ENCODE results near the gene DPF3. TPM values are rescaled to one million over a fixed set of nuclear protein-coding genes. Genes with fewer than 3 reads are reported as not detected.

Gene DPF3
- total RNA-seq, 4 donors from 2014 or later, result 0.39 to 3.4 (median 1.6) TPM

- Histone ChIP-seq H3K4me1 (no peaks in the 10 kb centered on the region), H3K4me3 (no peak overlapping the region), H3K9me3 (no peaks in the 10 kb centered on the region), H3K27me3 (no peaks in the 10 kb centered on the region), H3K36me3 (no peaks in the 10 kb centered on the region), H3K27ac (no peak overlapping the region)
- no peak for DNase-seq (ENCODE audit: low spot score in 2 of 2)
- 91% methylated on average over 8 of the region's 8 CpGs for WGBS
- TF ChIP-seq CTCF (IDR thresholded peaks at IDR 0.05) (no peak), POLR2A (IDR thresholded peaks at IDR 0.05) (no peak), POLR2AphosphoS5 (IDR thresholded peaks at IDR 0.05) (no peak), EP300 (IDR thresholded peaks at IDR 0.05) (no peak)
These were observed 240.9 kb downstream of the DPF3 start for GRCh38 chr14:72653026-72653425.

- WGBS, result 74% methylated on average over 4 of the region's 4 CpGs
- TF ChIP-seq POLR2AphosphoS5 (IDR thresholded peaks at IDR 0.05) (no peak), CTCF (IDR thresholded peaks at IDR 0.05) (no peak), EP300 (IDR thresholded peaks at IDR 0.05) (no peak), POLR2A (IDR thresholded peaks at IDR 0.05) (no peak)
- DNase-seq (ENCODE audit: low spot score in 2 of 2), result no peak
These were observed 241.7 kb downstream of the DPF3 start for GRCh38 chr14:72652179-72652578.

GRCh38 chr14:72651714-72652113 is 242.2 kb downstream of the DPF3 start:
- Histone ChIP-seq H3K27ac (no peak overlapping the region), H3K4me1 (no peaks in the 10 kb centered on the region), H3K4me3 (no peak overlapping the region), H3K27me3 (no peaks in the 10 kb centered on the region), H3K9me3 (no peaks in the 10 kb centered on the region), H3K36me3 (no peaks in the 10 kb centered on the region)
- WGBS, result 78% methylated on average over 5 of the region's 5 CpGs
- TF ChIP-seq POLR2AphosphoS5 (IDR thresholded peaks at IDR 0.05) (no peak), EP300 (IDR thresholded peaks at IDR 0.05) (no peak), POLR2A (IDR thresholded peaks at IDR 0.05) (no peak)
- DNase-seq (ENCODE audit: low spot score in 2 of 2), result no peak

More at GRCh38 chr14:72652179-72652578, 241.7 kb downstream of the DPF3 start:
- Histone ChIP-seq H3K36me3 (no peaks in the 10 kb centered on the region), H3K4me1 (no peaks in the 10 kb centered on the region), H3K9me3 (no peaks in the 10 kb centered on the region), H3K4me3 (no peak overlapping the region), H3K27me3 (no peaks in the 10 kb centered on the region), H3K27ac (no peak overlapping the region)

- no peaks in the 10 kb centered on the region for H3K9me3 ChIP-seq
- H3K4me1 ChIP-seq, result no peaks in the 10 kb centered on the region
- no peaks in the 10 kb centered on the region for H3K27me3 ChIP-seq
- no peaks in the 10 kb centered on the region for H3K36me3 ChIP-seq
- H3K4me3 ChIP-seq, result no peak overlapping the region
- TF ChIP-seq POLR2AphosphoS5 (IDR thresholded peaks at IDR 0.05) (no peak), EP300 (IDR thresholded peaks at IDR 0.05) (no peak), POLR2A (IDR thresholded peaks at IDR 0.05) (no peak), CTCF (IDR thresholded peaks at IDR 0.05) (no peak)
- DNase-seq (ENCODE audit: low spot score in 2 of 2), result no peak
- no peak overlapping the region for H3K27ac ChIP-seq
- 15% methylated on average over 5 of the region's 6 CpGs for WGBS
These were observed 242.8 kb downstream of the DPF3 start for GRCh38 chr14:72651081-72651480.

- no peak for DNase-seq (ENCODE audit: low spot score in 2 of 2)
- no peaks in the 10 kb centered on the region for H3K4me1 ChIP-seq
- H3K4me3 ChIP-seq, result no peak overlapping the region
- H3K27ac ChIP-seq, result no peak overlapping the region
- no peak for TF ChIP-seq POLR2AphosphoS5 (IDR thresholded peaks at IDR 0.05)
- TF ChIP-seq POLR2A (IDR thresholded peaks at IDR 0.05), result no peak
- TF ChIP-seq CTCF (IDR thresholded peaks at IDR 0.05), result no peak
- TF ChIP-seq EP300 (IDR thresholded peaks at IDR 0.05), result no peak
- WGBS, result 69% methylated on average over 10 of the region's 10 CpGs
- H3K36me3 ChIP-seq, result no peaks in the 10 kb centered on the region
- no peaks in the 10 kb centered on the region for H3K9me3 ChIP-seq
- H3K27me3 ChIP-seq, result no peaks in the 10 kb centered on the region
These were observed 244.2 kb downstream of the DPF3 start for GRCh38 chr14:72649603-72650227.

- no peak for DNase-seq (ENCODE audit: low spot score in 2 of 2)
- Histone ChIP-seq H3K36me3 (no peaks in the 10 kb centered on the region), H3K27ac (no peak overlapping the region), H3K4me3 (no peak overlapping the region), H3K9me3 (no peaks in the 10 kb centered on the region), H3K4me1 (no peaks in the 10 kb centered on the region), H3K27me3 (no peaks in the 10 kb centered on the region)
- TF ChIP-seq CTCF (IDR thresholded peaks at IDR 0.05), result no peak
- TF ChIP-seq POLR2A (IDR thresholded peaks at IDR 0.05), result no peak
- no peak for TF ChIP-seq POLR2AphosphoS5 (IDR thresholded peaks at IDR 0.05)
- TF ChIP-seq EP300 (IDR thresholded peaks at IDR 0.05), result no peak
- 92% methylated on average over 9 of the region's 9 CpGs for WGBS
These were observed 246.1 kb downstream of the DPF3 start for GRCh38 chr14:72647782-72648181.

Data from suprapubic skin (tissue), 4 donors.